ENCODE measurements around the gene WNT7A. TPM values are rescaled to one million over a fixed set of nuclear protein-coding genes. Genes with fewer than 3 reads are reported as not detected.

Gene WNT7A
- polyA plus RNA-seq, 1 donor from 2014 or later, result 0.23 TPM

- H3K4me3 Mint-ChIP-seq, result no peak overlapping the region
- no peak overlapping the region for H3K27ac Mint-ChIP-seq
- peaks cover 11% of the 10 kb centered on the region for H3K27me3 Mint-ChIP-seq
- peaks cover 0 to 5% (median 2%) of the 10 kb centered on the region in 3 donors for H3K9me3 Mint-ChIP-seq
- peaks cover 2% of the 10 kb centered on the region for H3K36me3 Mint-ChIP-seq
- peaks cover 0 to 1% (median 0%) of the 10 kb centered on the region in 3 donors for H3K4me1 Mint-ChIP-seq
These were observed 28.6 kb downstream of the WNT7A start for GRCh38 chr3:13851091-13851849.

- H3K27ac Mint-ChIP-seq, result no peak overlapping the region
- peaks cover 11% of the 10 kb centered on the region for H3K27me3 Mint-ChIP-seq
These were observed 29.5 kb downstream of the WNT7A start for GRCh38 chr3:13850161-13850945.

GRCh38 chr3:13849018-13849417, 30.9 kb downstream of the WNT7A start:
- H3K36me3 Mint-ChIP-seq, result peaks cover 2% of the 10 kb centered on the region
- H3K9me3 Mint-ChIP-seq, result peaks cover 0 to 5% (median 2%) of the 10 kb centered on the region in 3 donors
- H3K4me3 Mint-ChIP-seq, result no peak overlapping the region
- H3K27ac Mint-ChIP-seq, result no peak overlapping the region
- H3K27me3 Mint-ChIP-seq, result peaks cover 14% of the 10 kb centered on the region
- H3K4me1 Mint-ChIP-seq, result peaks cover 0 to 1% (median 0%) of the 10 kb centered on the region in 3 donors

More at GRCh38 chr3:13850161-13850945, 29.5 kb downstream of the WNT7A start:
- peaks cover 2% of the 10 kb centered on the region for H3K36me3 Mint-ChIP-seq
- peaks cover 0 to 5% (median 2%) of the 10 kb centered on the region in 3 donors for H3K9me3 Mint-ChIP-seq
- H3K4me1 Mint-ChIP-seq, result peaks cover 0 to 1% (median 0%) of the 10 kb centered on the region in 3 donors
- H3K4me3 Mint-ChIP-seq, result no peak overlapping the region

GRCh38 chr3:13846716-13847570, 32.9 kb downstream of the WNT7A start:
- no peak overlapping the region for H3K27ac Mint-ChIP-seq

GRCh38 chr3:13846238-13846637, 33.6 kb downstream of the WNT7A start:
- peaks cover 0 to 3% (median 2%) of the 10 kb centered on the region in 3 donors for H3K9me3 Mint-ChIP-seq
- H3K4me1 Mint-ChIP-seq, result no peaks in the 10 kb centered on the region
- H3K36me3 Mint-ChIP-seq, result peaks cover 2% of the 10 kb centered on the region
- H3K27ac Mint-ChIP-seq, result no peak overlapping the region
- H3K27me3 Mint-ChIP-seq, result peaks cover 9% of the 10 kb centered on the region
- H3K4me3 Mint-ChIP-seq, result no peak overlapping the region

More at GRCh38 chr3:13846716-13847570, 32.9 kb downstream of the WNT7A start:
- Mint-ChIP-seq H3K4me1 (no peaks in the 10 kb centered on the region), H3K4me3 (no peak overlapping the region), H3K27me3 (peaks cover 11% of the 10 kb centered on the region), H3K9me3 (peaks cover 0 to 5% (median 2%) of the 10 kb centered on the region in 3 donors), H3K36me3 (peaks cover 2% of the 10 kb centered on the region)

GRCh38 chr3:13845806-13846205, 34.1 kb downstream of the WNT7A start:
- H3K4me1 Mint-ChIP-seq, result no peaks in the 10 kb centered on the region
- H3K27me3 Mint-ChIP-seq, result peaks cover 5% of the 10 kb centered on the region
- H3K27ac Mint-ChIP-seq, result no peak overlapping the region
- H3K4me3 Mint-ChIP-seq, result no peak overlapping the region
- peaks cover 0 to 2% (median under 1%) of the 10 kb centered on the region in 3 donors for H3K9me3 Mint-ChIP-seq
- no peaks in the 10 kb centered on the region for H3K36me3 Mint-ChIP-seq

- Mint-ChIP-seq H3K4me3 (peak overlapping the region in 1 of 4 donors; percentile 24), H3K27ac (no peak overlapping the region), H3K27me3 (peaks cover 5% of the 10 kb centered on the region), H3K36me3 (no peaks in the 10 kb centered on the region), H3K9me3 (peaks cover 0 to 2% (median 0%) of the 10 kb centered on the region in 3 donors), H3K4me1 (no peaks in the 10 kb centered on the region)
These were observed 35.0 kb downstream of the WNT7A start for GRCh38 chr3:13844911-13845310.

- H3K4me1 Mint-ChIP-seq, result no peaks in the 10 kb centered on the region
- H3K27ac Mint-ChIP-seq, result no peak overlapping the region
- H3K9me3 Mint-ChIP-seq, result no peaks in the 10 kb centered on the region
- peaks cover 5% of the 10 kb centered on the region for H3K27me3 Mint-ChIP-seq
- no peak overlapping the region for H3K4me3 Mint-ChIP-seq
- no peaks in the 10 kb centered on the region for H3K36me3 Mint-ChIP-seq
These were observed 35.6 kb downstream of the WNT7A start for GRCh38 chr3:13844286-13844685.

GRCh38 chr3:13843351-13843750, 36.5 kb downstream of the WNT7A start:
- Mint-ChIP-seq H3K4me1 (no peaks in the 10 kb centered on the region), H3K36me3 (no peaks in the 10 kb centered on the region), H3K27ac (no peak overlapping the region), H3K27me3 (peaks cover 5% of the 10 kb centered on the region), H3K4me3 (no peak overlapping the region), H3K9me3 (no peaks in the 10 kb centered on the region)

- no peaks in the 10 kb centered on the region for H3K9me3 Mint-ChIP-seq
- no peak overlapping the region for H3K27ac Mint-ChIP-seq
- no peaks in the 10 kb centered on the region for H3K36me3 Mint-ChIP-seq
- no peaks in the 10 kb centered on the region for H3K4me1 Mint-ChIP-seq
- H3K27me3 Mint-ChIP-seq, result peaks cover 3% of the 10 kb centered on the region
- no peak overlapping the region for H3K4me3 Mint-ChIP-seq
These were observed 37.6 kb downstream of the WNT7A start for GRCh38 chr3:13842226-13842625.

- Mint-ChIP-seq H3K9me3 (no peaks in the 10 kb centered on the region), H3K4me1 (no peaks in the 10 kb centered on the region), H3K36me3 (no peaks in the 10 kb centered on the region), H3K4me3 (no peak overlapping the region), H3K27me3 (peaks cover 3% of the 10 kb centered on the region), H3K27ac (no peak overlapping the region)
These were observed 38.0 kb downstream of the WNT7A start for GRCh38 chr3:13841826-13842225.

GRCh38 chr3:13841141-13841540, 38.7 kb downstream of the WNT7A start:
- H3K36me3 Mint-ChIP-seq, result no peaks in the 10 kb centered on the region
- no peaks in the 10 kb centered on the region for H3K9me3 Mint-ChIP-seq
- H3K4me1 Mint-ChIP-seq, result no peaks in the 10 kb centered on the region
- H3K4me3 Mint-ChIP-seq, result no peak overlapping the region
- H3K27me3 Mint-ChIP-seq, result peaks cover 3% of the 10 kb centered on the region
- H3K27ac Mint-ChIP-seq, result no peak overlapping the region

GRCh38 chr3:13840456-13840855, 39.4 kb downstream of the WNT7A start:
- H3K4me3 Mint-ChIP-seq, result no peak overlapping the region

GRCh38 chr3:13839726-13840340, 40.0 kb downstream of the WNT7A start:
- no peak overlapping the region for H3K4me3 Mint-ChIP-seq
- peaks cover 4% of the 10 kb centered on the region for H3K27me3 Mint-ChIP-seq
- no peaks in the 10 kb centered on the region for H3K36me3 Mint-ChIP-seq
- H3K9me3 Mint-ChIP-seq, result no peaks in the 10 kb centered on the region
- no peak overlapping the region for H3K27ac Mint-ChIP-seq
- no peaks in the 10 kb centered on the region for H3K4me1 Mint-ChIP-seq

More at GRCh38 chr3:13840456-13840855, 39.4 kb downstream of the WNT7A start:
- Mint-ChIP-seq H3K27me3 (peaks cover 7% of the 10 kb centered on the region), H3K27ac (no peak overlapping the region), H3K4me1 (no peaks in the 10 kb centered on the region), H3K9me3 (no peaks in the 10 kb centered on the region), H3K36me3 (no peaks in the 10 kb centered on the region)

Measured in IgD-negative memory B cell (primary cell).